22Rv1 (cell line): ENCODE measurements around the gene GNAI3.

Experiments
- H3K27ac ChIP-seq: fragments of 450-650 bp; 2 replicates; pipeline ENCODE4 v1.5.1; 2017
- CTCF ChIP-seq: fragments of 450-650 bp; IDR thresholded peaks from 2 replicates; pipeline ENCODE4 v1.5.1; 2017; ENCODE audit warnings: mild to moderate bottlenecking
- ZFX ChIP-seq: fragments of 450-650 bp; IDR thresholded peaks from 2 replicates; pipeline ENCODE4 v1.6.1; 2017; ENCODE audit warnings: antibody characterized with exemption, borderline replicate concordance

Gene GNAI3

GRCh38 chr1:109623601-109624161 lies 75.3 kb downstream of the GNAI3 start:
- H3K27ac ChIP-seq: no peak overlapping the region
- no peak for TF ChIP-seq ZFX
- no peak for TF ChIP-seq CTCF

GRCh38 chr1:109624201-109625010 lies 76.0 kb downstream of the GNAI3 start:
- no peak for TF ChIP-seq CTCF
- no peak for TF ChIP-seq ZFX
- no peak overlapping the region for H3K27ac ChIP-seq

GRCh38 chr1:109625176-109625575 lies 76.8 kb downstream of the GNAI3 start:
- no peak overlapping the region for H3K27ac ChIP-seq
- no peak for TF ChIP-seq CTCF
- no peak for TF ChIP-seq ZFX

- TF ChIP-seq CTCF (no peak), ZFX (no peak)
- H3K27ac ChIP-seq: no peak overlapping the region
Measured at GRCh38 chr1:109625601-109626560, 77.5 kb downstream of the GNAI3 start.

- TF ChIP-seq CTCF (no peak), ZFX (no peak)
- H3K27ac ChIP-seq: no peak overlapping the region
Measured at GRCh38 chr1:109626682-109627408, 78.4 kb downstream of the GNAI3 start.

- no peak for TF ChIP-seq CTCF
- TF ChIP-seq ZFX: no peak
- no peak overlapping the region for H3K27ac ChIP-seq
Measured at GRCh38 chr1:109627692-109628399, 79.4 kb downstream of the GNAI3 start.
